HepG2 (cell line): ENCODE measurements around the gene PDGFB. TPM values are rescaled to one million over a fixed set of nuclear protein-coding genes. Genes with fewer than 3 reads are reported as not detected.

ENCODE experiments used
- ARNT2 ChIP-seq: sonication (generic); formaldehyde crosslinking; IDR thresholded peaks from 2 replicates; pipeline ENCODE4 v1.8.0; 2022; ENCODE audit warnings: mild to moderate bottlenecking, low read depth, missing genetic modification reagents, moderate library complexity
- ATAD3A ChIP-seq: sonication (generic); formaldehyde crosslinking; IDR thresholded peaks from 2 replicates; pipeline ENCODE4 v1.4.0; 2020; ENCODE audit warnings: missing genetic modification reagents
- BRF2 ChIP-seq: sonication (generic); formaldehyde crosslinking; IDR thresholded peaks from 2 replicates; pipeline ENCODE4 v1.8.1; 2022; ENCODE audit warnings: mild to moderate bottlenecking, missing genetic modification reagents
- FOXK1 ChIP-seq: sonication (generic); formaldehyde crosslinking; IDR thresholded peaks from 2 replicates; pipeline ENCODE4 v1.4.0; 2020; ENCODE audit warnings: low read depth, missing genetic modification reagents, borderline replicate concordance
- HIC2 ChIP-seq: sonication (generic); formaldehyde crosslinking; IDR thresholded peaks from 2 replicates; pipeline ENCODE4 v1.9.0; 2022; ENCODE audit warnings: low read depth, missing genetic modification reagents
- HMG20A ChIP-seq: IDR thresholded peaks from 2 replicates; pipeline ENCODE4 v1.6.1; 2016; ENCODE audit warnings: borderline replicate concordance
- IRF1 ChIP-seq: sonication (generic); formaldehyde crosslinking; IDR thresholded peaks from 2 replicates; pipeline ENCODE4 v1.4.0; 2020; ENCODE audit warnings: low read depth, mild to moderate bottlenecking, missing genetic modification reagents
- MZF1 ChIP-seq: sonication (generic); formaldehyde crosslinking; IDR thresholded peaks from 2 replicates; pipeline ENCODE4 v1.8.1; 2023; ENCODE audit warnings: mild to moderate bottlenecking, missing genetic modification reagents, borderline replicate concordance
- NFE2L2 ChIP-seq: fragments of 150-350 bp; IDR thresholded peaks from 2 replicates; pipeline ENCODE4 v1.6.1; 2014; ENCODE audit warnings: low read length
- PRDM4 ChIP-seq: sonication (generic); formaldehyde crosslinking; IDR thresholded peaks from 2 replicates; pipeline ENCODE4 v1.9.0; 2021; ENCODE audit warnings: missing genetic modification reagents, borderline replicate concordance
- SOX5 ChIP-seq: IDR thresholded peaks from 2 replicates; pipeline ENCODE4 v1.6.1; 2016; ENCODE audit warnings: borderline replicate concordance
- TBX2 ChIP-seq: sonication (generic); formaldehyde crosslinking; IDR thresholded peaks from 2 replicates; pipeline ENCODE4 v1.5.0; 2020; ENCODE audit warnings: missing genetic modification reagents, mild to moderate bottlenecking, borderline replicate concordance
- TBX3 ChIP-seq: fragments of 450-650 bp; IDR thresholded peaks from 2 replicates; pipeline ENCODE4 v1.6.1; 2017; ENCODE audit warnings: antibody characterized with exemption, mild to moderate bottlenecking, inconsistent platforms, borderline replicate concordance
- USF2 ChIP-seq, 2 experiments: sonication (generic) in 1 of 2; formaldehyde crosslinking in 1 of 2; IDR thresholded peaks; 2 replicates each; pipeline versions ENCODE4 v1.5.1 to v1.6.1; 2011 to 2020; ENCODE audit warnings: borderline replicate concordance in 1 of 2, low read depth in 1 of 2, low read length in 1 of 2, mild to moderate bottlenecking in 1 of 2, missing genetic modification reagents in 1 of 2, moderate library complexity in 1 of 2
- ZFP37 ChIP-seq: sonication (generic); formaldehyde crosslinking; IDR thresholded peaks from 2 replicates; pipeline ENCODE4 v1.4.0; 2020; ENCODE audit warnings: missing genetic modification reagents, borderline replicate concordance
- ZNF138 ChIP-seq: sonication (generic); formaldehyde crosslinking; IDR thresholded peaks from 2 replicates; pipeline ENCODE4 v1.5.0; 2020; ENCODE audit warnings: mild to moderate bottlenecking, low read depth, missing genetic modification reagents
- ZNF256 ChIP-seq: sonication (generic); formaldehyde crosslinking; conservative IDR thresholded peaks from 2 replicates; pipeline ENCODE4 v1.4.0; 2020; ENCODE audit warnings: missing genetic modification reagents
- ZNF781 ChIP-seq: sonication (generic); formaldehyde crosslinking; IDR thresholded peaks from 2 replicates; pipeline ENCODE4 v1.5.1; 2020; ENCODE audit warnings: borderline replicate concordance, mild to moderate bottlenecking, missing genetic modification reagents; ENCODE audit errors: not compliant biosample characterization
- polyA plus RNA-seq, 8 experiments: library from polyadenylated mRNA; depleted of rRNA in 3 of 8; stranded (reverse) in 7 of 8; unstranded in 1 of 8; fragments of >200 nt; fragmentation: Illumina TruSeq in 4 of 8; extraction: Trizol in 4 of 8; gene quantifications; 2 replicates each; pipeline versions ENCODE4 v1.2.1 to v1.2.3, GENCODE V29; 2011 to 2016; ENCODE audit warnings: low read depth in 4 of 8, missing spikeins in 1 of 8, mixed read lengths in 1 of 8; ENCODE audit not compliant: insufficient read depth in 1 of 8
- total RNA-seq, 5 experiments: library from RNA; depleted of rRNA; stranded (reverse); fragments of >200 nt; fragmentation: Illumina TruSeq; extraction: Trizol; gene quantifications; 2 replicates each; pipeline ENCODE4 v1.2.3, GENCODE V29; 2016; ENCODE audit warnings: low read depth in 1 of 5

Gene PDGFB
- total and polyA plus RNA-seq, 2 of the 13 experiments (the other 11 are each of a cell fraction or from before 2014, with no cell fraction given): 1.4 to 10.1 TPM

GRCh38 chr22:39283322-39284141 lies 38.8 kb upstream of the PDGFB start (continued):
- TF ChIP-seq ZFP37: 0 out of 2 replicates have a peak, but pooled peaks have one; percentile 64
- TF ChIP-seq HMG20A (CRISPR knock-in tag): peak; percentile 78; the same call in 1 of the 2 replicates
- TF ChIP-seq TBX2: peak; percentile 93; the same call in 1 of the 2 replicates
- no peak for TF ChIP-seq ZNF256
- no peak for TF ChIP-seq ZNF138 (CRISPR knock-in tag)
- TF ChIP-seq USF2 (IDR thresholded peaks at IDR 0.05; ENCODE audit: low read depth, low read length): no peak
- peak; percentile 44; the same call in 1 of the 2 replicates for TF ChIP-seq USF2 (CRISPR knock-in tag; IDR thresholded peaks at IDR 0.05; ENCODE audit: borderline replicate concordance)
- TF ChIP-seq ZNF781 (CRISPR knock-in tag): peak; percentile 28
- TF ChIP-seq PRDM4 (CRISPR knock-in tag): no peak
- TF ChIP-seq TBX3: no peak
- TF ChIP-seq SOX5: peak; percentile 82; the same call in 1 of the 2 replicates
- TF ChIP-seq HIC2 (CRISPR knock-in tag): peak; percentile 97; the same call in 1 of the 2 replicates
- peak; percentile 80 for TF ChIP-seq NFE2L2
- TF ChIP-seq MZF1 (CRISPR knock-in tag): peak; percentile 22; the same call in 1 of the 2 replicates
- TF ChIP-seq ATAD3A (CRISPR knock-in tag): no peak
- TF ChIP-seq ARNT2 (CRISPR knock-in tag): peak; percentile 87
- peak; percentile 50; the same call in 1 of the 2 replicates for TF ChIP-seq FOXK1 (CRISPR knock-in tag)
- no peak for TF ChIP-seq BRF2
- no peak for TF ChIP-seq IRF1 (CRISPR knock-in tag)
